ENCODE data around the gene BCKDHB.
A peak's percentile ranks its signal among the peaks of the same experiment; 100 is the strongest.
"Not testable (repeated sequence)": the region's sequence is repeated elsewhere in the genome, so short reads cannot be mapped to it uniquely, and the experiment has no call there.

The BCKDHB gene

GRCh38 chr6:80211286-80211685 lies 104.8 kb downstream of the BCKDHB start:
- FAIRE-seq, result no peak

- not testable (repeated sequence) for FAIRE-seq
Observed at GRCh38 chr6:80211890-80212289, 105.4 kb downstream of the BCKDHB start.

- FAIRE-seq, result peak; percentile 85
Observed at GRCh38 chr6:80214436-80215022, 108.1 kb downstream of the BCKDHB start.

GRCh38 chr6:80215063-80215462 lies 108.6 kb downstream of the BCKDHB start:
- FAIRE-seq, result no peak

- no peak for FAIRE-seq
Observed at GRCh38 chr6:80217794-80218193, 111.3 kb downstream of the BCKDHB start.

- no peak for FAIRE-seq
Observed at GRCh38 chr6:80223743-80224212, 117.3 kb downstream of the BCKDHB start.

- no peak for FAIRE-seq
Observed at GRCh38 chr6:80226151-80226550, 119.7 kb downstream of the BCKDHB start.

- FAIRE-seq, result no peak
Observed at GRCh38 chr6:80226699-80227098, 120.2 kb downstream of the BCKDHB start.

- no peak for FAIRE-seq
Observed at GRCh38 chr6:80227545-80228105, 121.2 kb downstream of the BCKDHB start.

GRCh38 chr6:80233262-80233661 lies 126.8 kb downstream of the BCKDHB start:
- no peak for FAIRE-seq

- FAIRE-seq, result no peak
Observed at GRCh38 chr6:80233958-80234357, 127.5 kb downstream of the BCKDHB start.

GRCh38 chr6:80234401-80234800 lies 127.9 kb downstream of the BCKDHB start:
- FAIRE-seq, result no peak

GRCh38 chr6:80234908-80235307 lies 128.4 kb downstream of the BCKDHB start:
- FAIRE-seq, result no peak

GRCh38 chr6:80235647-80236046 lies 129.2 kb downstream of the BCKDHB start:
- FAIRE-seq, result no peak

GRCh38 chr6:80238754-80239153 lies 132.3 kb downstream of the BCKDHB start:
- FAIRE-seq, result not testable (repeated sequence)

- FAIRE-seq, result no peak
Observed at GRCh38 chr6:80245043-80245442, 138.6 kb downstream of the BCKDHB start.

GRCh38 chr6:80249897-80250296 lies 143.4 kb downstream of the BCKDHB start:
- no peak for FAIRE-seq

GRCh38 chr6:80250391-80250997 lies 144.0 kb downstream of the BCKDHB start:
- no peak for FAIRE-seq

GRCh38 chr6:80251321-80251720 lies 144.8 kb downstream of the BCKDHB start:
- FAIRE-seq, result no peak

- FAIRE-seq, result no peak
Observed at GRCh38 chr6:80254716-80255115, 148.2 kb downstream of the BCKDHB start.

GRCh38 chr6:80256691-80257090 lies 150.2 kb downstream of the BCKDHB start:
- no peak for FAIRE-seq

GRCh38 chr6:80259118-80259517 lies 152.6 kb downstream of the BCKDHB start:
- no peak for FAIRE-seq

- no peak for FAIRE-seq
Observed at GRCh38 chr6:80263585-80263984, 157.1 kb downstream of the BCKDHB start.

Measured in islet of Langerhans (tissue), 1 donor.